AG09309 (cell line): ENCODE results near the gene TANK.
A peak's percentile ranks its signal among the peaks of the same experiment; 100 is the strongest.
"Not testable (repeated sequence)": the region's sequence is repeated elsewhere in the genome, so short reads cannot be mapped to it uniquely, and the experiment has no call there.

Experiments
- DNase-seq: peaks from one replicate; pipeline ENCODE4 v3.0.0-alpha.2; 2010; ENCODE audit warnings: low read depth
- H3K4me3 ChIP-seq: 2 replicates; pipeline ENCODE4 v1.5.1; 2011; ENCODE audit warnings: mild to moderate bottlenecking, low read depth, low read length, moderate library complexity; ENCODE audit not compliant: control insufficient read depth
- CTCF ChIP-seq: IDR thresholded peaks from 2 replicates; pipeline ENCODE4 v1.5.1; 2011; ENCODE audit warnings: mild to moderate bottlenecking, low read depth, low read length, inconsistent platforms; ENCODE audit not compliant: insufficient read depth, control insufficient read depth; ENCODE audit errors: missing control alignments

Gene TANK

GRCh38 chr2:161243905-161244304 lies 83.7 kb downstream of the TANK start:
- H3K4me3 ChIP-seq: no peak overlapping the region
- TF ChIP-seq CTCF: no peak
- no peak for DNase-seq

- H3K4me3 ChIP-seq, DNase-seq: not testable (repeated sequence)
Observed at GRCh38 chr2:161244387-161245260, 84.4 kb downstream of the TANK start.

- DNase-seq: no peak
- no peak overlapping the region for H3K4me3 ChIP-seq
- TF ChIP-seq CTCF: no peak
Observed at GRCh38 chr2:161245261-161245553, 85.0 kb downstream of the TANK start.

- no peak overlapping the region for H3K4me3 ChIP-seq
- no peak for DNase-seq
- TF ChIP-seq CTCF: no peak
Observed at GRCh38 chr2:161245671-161246070, 85.4 kb downstream of the TANK start.

GRCh38 chr2:161246281-161246680 lies 86.1 kb downstream of the TANK start:
- no peak overlapping the region for H3K4me3 ChIP-seq
- no peak for DNase-seq
- TF ChIP-seq CTCF: no peak

GRCh38 chr2:161250864-161251436 lies 90.7 kb downstream of the TANK start:
- no peak for DNase-seq
- TF ChIP-seq CTCF: peak; percentile 60

GRCh38 chr2:161257123-161257952 lies 97.1 kb downstream of the TANK start:
- DNase-seq: no peak
- TF ChIP-seq CTCF: no peak
- no peak overlapping the region for H3K4me3 ChIP-seq

More at GRCh38 chr2:161250864-161251436, 90.7 kb downstream of the TANK start:
- no peak overlapping the region for H3K4me3 ChIP-seq
